ENCODE measurements around the gene LRP1B.

The LRP1B gene

GRCh38 chr2:141767691-141768090 lies 363.1 kb downstream of the LRP1B start:
- no peak for TF ChIP-seq FOXM1 (IDR thresholded peaks at IDR 0.05; ENCODE audit: borderline replicate concordance, low read depth)

- TF ChIP-seq MAX (IDR thresholded peaks at IDR 0.05) (no peak), FOXM1 (IDR thresholded peaks at IDR 0.05; ENCODE audit: borderline replicate concordance, low read depth) (no peak), CEBPB (IDR thresholded peaks at IDR 0.05) (no peak), REST (IDR thresholded peaks at IDR 0.05; ENCODE audit: low read depth) (no peak), TAF1 (IDR thresholded peaks at IDR 0.05; ENCODE audit: low read depth) (no peak), RAD21 (IDR thresholded peaks at IDR 0.05; ENCODE audit: low read depth) (no peak), EGR1 (IDR thresholded peaks at IDR 0.05) (no peak), TCF12 (IDR thresholded peaks at IDR 0.05; ENCODE audit: low read depth) (no peak), USF1 (IDR thresholded peaks at IDR 0.05) (no peak), CREB1 (IDR thresholded peaks at IDR 0.05; ENCODE audit: low read depth) (no peak)
Measured at GRCh38 chr2:141767051-141767450, 363.8 kb downstream of the LRP1B start.

GRCh38 chr2:141766225-141766624 lies 364.6 kb downstream of the LRP1B start:
- no peak for TF ChIP-seq TAF1 (IDR thresholded peaks at IDR 0.05; ENCODE audit: low read depth)
- no peak for TF ChIP-seq CEBPB (IDR thresholded peaks at IDR 0.05)
- no peak for TF ChIP-seq MAX (IDR thresholded peaks at IDR 0.05)
- TF ChIP-seq NFIC (IDR thresholded peaks at IDR 0.05) = no peak
- TF ChIP-seq USF1 (IDR thresholded peaks at IDR 0.05) = no peak
- TF ChIP-seq TEAD4 (IDR thresholded peaks at IDR 0.05) = no peak
- TF ChIP-seq REST (IDR thresholded peaks at IDR 0.05; ENCODE audit: low read depth) = no peak
- TF ChIP-seq YY1 (IDR thresholded peaks at IDR 0.05; ENCODE audit: low read depth) = no peak

GRCh38 chr2:141748616-141749015 lies 382.2 kb downstream of the LRP1B start:
- TF ChIP-seq MAX (IDR thresholded peaks at IDR 0.05) (no peak), TAF1 (IDR thresholded peaks at IDR 0.05; ENCODE audit: low read depth) (no peak), CEBPB (IDR thresholded peaks at IDR 0.05) (no peak), TEAD4 (IDR thresholded peaks at IDR 0.05) (no peak), FOXM1 (IDR thresholded peaks at IDR 0.05; ENCODE audit: borderline replicate concordance, low read depth) (no peak), YY1 (IDR thresholded peaks at IDR 0.05; ENCODE audit: low read depth) (no peak), RAD21 (IDR thresholded peaks at IDR 0.05; ENCODE audit: low read depth) (no peak), REST (IDR thresholded peaks at IDR 0.05; ENCODE audit: low read depth) (no peak), NFIC (IDR thresholded peaks at IDR 0.05) (no peak), EGR1 (IDR thresholded peaks at IDR 0.05) (no peak), USF1 (IDR thresholded peaks at IDR 0.05) (no peak), CREB1 (IDR thresholded peaks at IDR 0.05; ENCODE audit: low read depth) (no peak)

- TF ChIP-seq REST (IDR thresholded peaks at IDR 0.05; ENCODE audit: low read depth) (no peak), EGR1 (IDR thresholded peaks at IDR 0.05) (no peak), TEAD4 (IDR thresholded peaks at IDR 0.05) (no peak), ZBTB7A (IDR thresholded peaks at IDR 0.05; ENCODE audit: low read depth) (no peak), USF1 (IDR thresholded peaks at IDR 0.05) (no peak), MAX (IDR thresholded peaks at IDR 0.05) (no peak), CEBPB (IDR thresholded peaks at IDR 0.05) (peak; percentile 82), FOXM1 (IDR thresholded peaks at IDR 0.05; ENCODE audit: borderline replicate concordance, low read depth) (no peak)
Measured at GRCh38 chr2:141741652-141742051, 389.2 kb downstream of the LRP1B start.

Measured in Ishikawa (cell line).